Peyer's patch (tissue), 4 donors: ENCODE measurements around the gene CNTNAP2.

Source experiments
- POLR2A ChIP-seq, 2 donors: fragments of 450-650 bp; IDR thresholded peaks; one replicate each; pipeline ENCODE4 v1.5.1; 2017; ENCODE audit warnings: antibody characterized with exemption in 2 of 2, mild to moderate bottlenecking in 2 of 2, moderate library complexity in 2 of 2
- TF ChIP-seq, protein P1 (sequence below), 6 experiments: fragments of 450-650 bp in 4 of 6; fragments of 200-600 bp in 2 of 6; sonication (generic) in 1 of 6; IDR thresholded peaks; one replicate each; pipeline ENCODE4 v1.5.1; 2017 to 2019; ENCODE audit warnings: antibody characterized with exemption in 6 of 6, mild to moderate bottlenecking in 3 of 6, moderate library complexity in 1 of 6

GRCh38 chr7:148083448-148083847 is 1966.8 kb downstream of the CNTNAP2 start:
- TF ChIP-seq, protein P1, sequence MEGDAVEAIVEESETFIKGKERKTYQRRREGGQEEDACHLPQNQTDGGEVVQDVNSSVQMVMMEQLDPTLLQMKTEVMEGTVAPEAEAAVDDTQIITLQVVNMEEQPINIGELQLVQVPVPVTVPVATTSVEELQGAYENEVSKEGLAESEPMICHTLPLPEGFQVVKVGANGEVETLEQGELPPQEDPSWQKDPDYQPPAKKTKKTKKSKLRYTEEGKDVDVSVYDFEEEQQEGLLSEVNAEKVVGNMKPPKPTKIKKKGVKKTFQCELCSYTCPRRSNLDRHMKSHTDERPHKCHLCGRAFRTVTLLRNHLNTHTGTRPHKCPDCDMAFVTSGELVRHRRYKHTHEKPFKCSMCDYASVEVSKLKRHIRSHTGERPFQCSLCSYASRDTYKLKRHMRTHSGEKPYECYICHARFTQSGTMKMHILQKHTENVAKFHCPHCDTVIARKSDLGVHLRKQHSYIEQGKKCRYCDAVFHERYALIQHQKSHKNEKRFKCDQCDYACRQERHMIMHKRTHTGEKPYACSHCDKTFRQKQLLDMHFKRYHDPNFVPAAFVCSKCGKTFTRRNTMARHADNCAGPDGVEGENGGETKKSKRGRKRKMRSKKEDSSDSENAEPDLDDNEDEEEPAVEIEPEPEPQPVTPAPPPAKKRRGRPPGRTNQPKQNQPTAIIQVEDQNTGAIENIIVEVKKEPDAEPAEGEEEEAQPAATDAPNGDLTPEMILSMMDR (IDR thresholded peaks at IDR 0.05) = no peak
- no peak for TF ChIP-seq POLR2A (IDR thresholded peaks at IDR 0.05)
